ENCODE measurements around the gene TOMM34. TPM values are rescaled to one million over a fixed set of nuclear protein-coding genes. Genes with fewer than 3 reads are reported as not detected.

TOMM34 gene
- total and polyA plus RNA-seq, 4 donors, result 4.4 to 12.1 (median 7.8) TPM

GRCh38 chr20:44981736-44982406, 21.7 kb upstream of the TOMM34 start:
- Histone ChIP-seq H3K9ac (ENCODE audit: low read depth in 1 of 2, low read length in 2 of 2) (no peak overlapping the region), H3K27me3 (ENCODE audit: control insufficient read depth in 4 of 4, insufficient read depth in 4 of 4, low read length in 3 of 4) (no peaks in the 10 kb centered on the region), H3K4me3 (ENCODE audit: low read depth in 1 of 3, low read length in 3 of 3) (no peak overlapping the region), H3K9me3 (ENCODE audit: control insufficient read depth in 4 of 4, low read length in 3 of 4) (no peaks in the 10 kb centered on the region), H3K36me3 (ENCODE audit: control insufficient read depth in 4 of 4, insufficient read depth in 3 of 4, low read depth in 1 of 4, low read length in 3 of 4) (peaks cover 1 to 9% (median 2%) of the 10 kb centered on the region in 4 donors), H3K27ac (ENCODE audit: low read depth in 1 of 2, low read length in 2 of 2) (no peak overlapping the region), H3K4me1 (ENCODE audit: control insufficient read depth in 4 of 4, insufficient read depth in 4 of 4, low read length in 3 of 4) (no peaks in the 10 kb centered on the region)
- TF ChIP-seq JUND (IDR thresholded peaks at IDR 0.05) (no peak), CTCF (IDR thresholded peaks at IDR 0.05; ENCODE audit: low read depth, low read length, missing input control) (no peak), YY1 (IDR thresholded peaks at IDR 0.05) (no peak)
- WGBS, result 88% methylated on average over 8 of the region's 8 CpGs
- DNase-seq (ENCODE audit: low spot score), result no peak

- DNase-seq (ENCODE audit: low spot score), result no peak
- H3K27me3 ChIP-seq (ENCODE audit: control insufficient read depth in 4 of 4, insufficient read depth in 4 of 4, low read length in 3 of 4), result no peaks in the 10 kb centered on the region
- H3K4me3 ChIP-seq (ENCODE audit: low read depth in 1 of 3, low read length in 3 of 3), result no peak overlapping the region
- no peaks in the 10 kb centered on the region for H3K9me3 ChIP-seq (ENCODE audit: control insufficient read depth in 4 of 4, low read length in 3 of 4)
- H3K36me3 ChIP-seq (ENCODE audit: control insufficient read depth in 4 of 4, insufficient read depth in 3 of 4, low read depth in 1 of 4, low read length in 3 of 4), result peaks cover 2 to 14% (median 12%) of the 10 kb centered on the region in 4 donors
- 61% methylated on average over 2 of the region's 2 CpGs for WGBS
- H3K9ac ChIP-seq (ENCODE audit: low read depth in 1 of 2, low read length in 2 of 2), result peak overlapping the region; percentile 23 to 60
- no peak for TF ChIP-seq TAF1 (conservative IDR thresholded peaks at IDR 0.05)
- peak in 1 of 2 donors; percentile 16 for TF ChIP-seq EGR1 (IDR thresholded peaks at IDR 0.05; ENCODE audit: low read depth in 2 of 2)
- peak overlapping the region; percentile 43 to 52 for H3K27ac ChIP-seq (ENCODE audit: low read depth in 1 of 2, low read length in 2 of 2)
- no peaks in the 10 kb centered on the region for H3K4me1 ChIP-seq (ENCODE audit: control insufficient read depth in 4 of 4, insufficient read depth in 4 of 4, low read length in 3 of 4)
Observed at GRCh38 chr20:44979090-44979621, 19.0 kb upstream of the TOMM34 start.

- Histone ChIP-seq H3K27ac (ENCODE audit: low read depth in 1 of 2, low read length in 2 of 2) (no peak overlapping the region), H3K27me3 (ENCODE audit: control insufficient read depth in 4 of 4, insufficient read depth in 4 of 4, low read length in 3 of 4) (no peaks in the 10 kb centered on the region), H3K9ac (ENCODE audit: low read depth in 1 of 2, low read length in 2 of 2) (no peak overlapping the region), H3K36me3 (ENCODE audit: control insufficient read depth in 4 of 4, insufficient read depth in 3 of 4, low read depth in 1 of 4, low read length in 3 of 4) (peaks cover 2 to 32% (median 12%) of the 10 kb centered on the region in 4 donors), H3K4me3 (ENCODE audit: low read depth in 1 of 3, low read length in 3 of 3) (no peak overlapping the region), H3K9me3 (ENCODE audit: control insufficient read depth in 4 of 4, low read length in 3 of 4) (no peaks in the 10 kb centered on the region), H3K4me1 (ENCODE audit: control insufficient read depth in 4 of 4, insufficient read depth in 4 of 4, low read length in 3 of 4) (no peaks in the 10 kb centered on the region)
- 95% methylated on average over 4 of the region's 4 CpGs for WGBS
- no peak for DNase-seq (ENCODE audit: low spot score)
- no peak for TF ChIP-seq FOXA1 (IDR thresholded peaks at IDR 0.05)
- TF ChIP-seq JUND (IDR thresholded peaks at IDR 0.05), result no peak
- TF ChIP-seq TAF1 (conservative IDR thresholded peaks at IDR 0.05), result no peak
- no peak for TF ChIP-seq HNF4G (IDR thresholded peaks at IDR 0.05)
- no peak for TF ChIP-seq RXRA (IDR thresholded peaks at IDR 0.05)
- TF ChIP-seq YY1 (IDR thresholded peaks at IDR 0.05), result no peak
- TF ChIP-seq REST (IDR thresholded peaks at IDR 0.05), result no peak
- no peak for TF ChIP-seq FOXA2 (IDR thresholded peaks at IDR 0.05)
- no peak for TF ChIP-seq NR2F2 (IDR thresholded peaks at IDR 0.05)
- no peak for TF ChIP-seq HNF4A (conservative IDR thresholded peaks at IDR 0.05)
- no peak for TF ChIP-seq EGR1 (IDR thresholded peaks at IDR 0.05; ENCODE audit: low read depth in 2 of 2)
Observed at GRCh38 chr20:44976698-44977097, 16.5 kb upstream of the TOMM34 start.
